CD4-positive, alpha-beta T cell treated with Interleukin-12 subunit alpha and Interleukin-12 subunit beta, for 1 hour (primary cell): Measurements from ENCODE around the gene CTNNBL1.
"Not testable (repeated sequence)": the region's sequence is repeated elsewhere in the genome, so short reads cannot be mapped to it uniquely, and the experiment has no call there.

Experiments
- DNase-seq: peaks from one replicate; pipeline ENCODE4 v3.0.0-alpha.2; 2020

Gene CTNNBL1

DNA sequence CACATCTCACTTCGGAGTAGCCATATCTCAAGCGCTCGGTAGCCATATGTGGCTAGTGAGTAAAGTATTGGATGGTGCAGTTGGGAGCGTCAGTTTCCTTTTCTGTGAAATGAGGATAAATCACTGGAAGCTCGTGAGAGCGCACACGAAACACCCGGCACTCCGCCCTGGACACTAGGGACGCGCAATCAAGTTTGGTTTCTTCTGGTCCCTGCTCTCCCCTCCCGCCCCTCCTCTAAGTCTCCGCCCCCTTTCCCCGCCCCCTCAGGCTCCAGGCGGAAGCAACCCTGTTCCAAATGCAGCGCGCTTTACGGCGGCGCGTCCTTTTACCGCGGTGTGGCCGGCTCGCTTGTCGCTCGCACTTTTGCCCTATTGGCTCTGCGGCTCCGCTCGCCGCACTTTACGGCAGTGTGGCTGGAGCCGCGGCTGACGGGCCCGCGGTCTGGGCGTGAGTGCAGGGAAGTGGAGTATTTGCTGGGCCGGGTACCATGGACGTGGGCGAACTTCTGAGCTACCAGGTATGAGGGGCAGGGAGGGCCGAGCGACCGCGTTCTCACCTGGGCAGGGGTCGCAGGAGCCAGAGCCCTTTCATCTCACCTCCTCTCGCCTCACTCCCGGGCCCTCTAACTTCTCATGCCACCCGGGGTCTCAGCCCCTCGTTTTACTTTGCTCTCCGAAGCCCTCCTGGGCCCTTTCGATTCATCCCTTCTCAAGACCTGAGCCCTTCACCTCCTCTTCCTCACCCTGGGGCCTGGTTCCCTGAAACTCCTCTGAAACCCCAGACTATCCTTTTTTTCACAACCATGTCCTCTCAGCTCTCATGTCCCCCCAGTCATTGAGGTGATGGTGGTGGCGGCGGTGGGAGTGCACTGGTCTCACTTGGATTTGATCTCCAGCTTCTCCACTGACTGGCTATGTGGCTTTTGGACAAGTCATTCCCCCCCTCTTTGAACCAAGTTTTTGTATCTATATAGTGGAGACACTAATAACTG, at the start of gene CTNNBL1:
Gene CTNNBL1, plus strand, starts transcription at position 396 of the 992 bp plus-strand sequence. Its CDS starts 93 bp downstream, at position 489.
- DNase-seq: peak; percentile 96

- DNase-seq: no peak
These were observed 49.2 kb upstream of the CTNNBL1 start for GRCh38 chr20:37644605-37645004.

- no peak for DNase-seq
These were observed 45.9 kb upstream of the CTNNBL1 start for GRCh38 chr20:37647946-37648345.

DNA sequence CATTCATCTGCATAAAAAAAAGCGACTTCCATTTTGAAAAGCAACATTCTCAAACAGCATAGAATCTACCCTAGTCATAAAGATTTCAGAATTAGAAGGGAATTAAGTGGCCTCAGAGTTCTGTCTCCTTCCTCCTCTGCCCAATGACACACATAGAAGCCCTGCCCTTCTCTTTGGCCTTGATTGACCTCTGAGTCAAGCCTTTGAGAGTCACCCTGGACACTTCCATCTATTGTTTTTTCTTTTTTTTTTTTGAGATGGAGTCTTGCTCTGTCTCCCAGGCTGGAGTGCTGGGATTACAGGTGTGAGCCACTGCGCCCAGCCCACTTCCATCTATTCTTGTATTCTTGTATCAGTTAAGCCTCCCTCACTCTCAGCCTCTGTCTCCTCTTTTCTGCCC, 44.8 kb upstream of the CTNNBL1 start:
- DNase-seq: no peak

DNA sequence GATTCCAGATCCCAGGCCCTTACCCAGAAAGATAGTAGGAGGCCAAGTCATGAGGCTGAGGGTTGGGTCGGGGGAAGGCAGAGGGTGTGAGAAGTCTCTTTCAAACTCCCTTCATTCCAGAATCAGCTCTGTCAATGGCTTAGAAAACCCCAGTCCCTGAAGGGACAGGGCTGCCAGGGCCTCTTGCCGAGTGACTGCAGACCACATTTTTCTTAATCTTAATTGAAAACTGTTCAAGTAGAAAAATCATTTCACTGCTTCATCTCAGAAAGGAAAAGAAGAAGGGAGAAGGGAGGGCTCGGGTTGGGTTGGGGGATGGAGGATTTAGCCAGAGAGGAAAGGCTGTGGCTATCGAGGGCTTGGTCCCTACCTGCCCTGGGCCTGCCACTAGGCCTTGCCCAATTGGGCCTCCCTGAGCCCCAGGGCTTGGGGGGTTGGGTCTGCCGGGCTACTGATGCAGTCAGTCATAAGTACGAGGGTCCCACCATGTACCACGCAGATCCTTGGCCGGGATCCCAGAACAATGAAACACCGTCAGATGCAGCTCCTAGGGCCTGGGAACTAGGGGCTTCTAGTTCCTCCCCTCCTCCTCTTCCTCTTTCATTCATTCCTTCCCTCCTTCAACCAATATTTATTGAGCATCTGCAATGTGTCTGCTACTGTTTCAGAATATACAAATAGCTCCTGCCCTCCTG, 44.0 kb upstream of the CTNNBL1 start:
- no peak for DNase-seq

GRCh38 chr20:37650661-37651060, 43.2 kb upstream of the CTNNBL1 start:
- DNase-seq: no peak

- DNase-seq: peak; percentile 20
These were observed 41.9 kb upstream of the CTNNBL1 start for GRCh38 chr20:37651932-37652331.

DNA sequence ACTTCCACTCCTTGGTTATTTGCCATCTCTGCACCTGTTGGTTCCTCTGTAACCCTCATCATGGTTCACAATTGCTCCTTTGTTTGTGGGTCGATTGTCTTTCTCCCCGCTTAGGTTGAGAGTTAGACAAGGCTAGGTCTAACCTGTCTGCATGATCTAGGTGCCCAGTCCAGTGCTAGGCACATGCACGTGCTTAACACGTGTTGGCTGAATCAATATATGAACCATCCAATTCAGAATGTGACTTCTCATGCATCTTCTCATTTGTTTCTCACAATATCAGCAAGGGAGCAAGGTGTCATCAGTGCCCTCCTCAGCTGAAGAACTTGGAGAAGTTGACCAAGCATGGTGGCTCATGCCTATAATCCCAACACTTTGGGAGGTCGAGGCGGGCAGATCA, 36.9 kb upstream of the CTNNBL1 start:
- DNase-seq: no peak

GRCh38 chr20:37657924-37658804, 35.7 kb upstream of the CTNNBL1 start:
- DNase-seq: no peak

DNA sequence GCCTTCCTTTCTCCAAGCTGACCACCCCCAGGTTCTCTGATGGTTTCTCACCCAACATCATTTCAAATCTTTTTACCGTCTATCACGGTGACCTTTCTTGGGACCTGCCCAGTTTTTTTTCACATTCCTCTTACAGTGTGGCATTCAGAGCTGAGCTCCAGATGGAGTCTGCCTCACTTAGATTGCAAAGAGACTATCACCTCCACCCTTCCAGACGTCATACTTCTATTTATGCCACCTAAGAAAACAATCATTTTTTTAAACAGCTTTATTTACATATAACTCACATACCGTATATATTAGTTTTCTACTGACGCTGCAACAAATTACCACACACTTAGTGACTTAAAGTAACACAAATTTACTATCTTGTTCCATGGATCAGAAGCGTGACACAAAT, 32.3 kb upstream of the CTNNBL1 start:
- no peak for DNase-seq

GRCh38 chr20:37662308-37662707, 31.5 kb upstream of the CTNNBL1 start:
- no peak for DNase-seq

DNA sequence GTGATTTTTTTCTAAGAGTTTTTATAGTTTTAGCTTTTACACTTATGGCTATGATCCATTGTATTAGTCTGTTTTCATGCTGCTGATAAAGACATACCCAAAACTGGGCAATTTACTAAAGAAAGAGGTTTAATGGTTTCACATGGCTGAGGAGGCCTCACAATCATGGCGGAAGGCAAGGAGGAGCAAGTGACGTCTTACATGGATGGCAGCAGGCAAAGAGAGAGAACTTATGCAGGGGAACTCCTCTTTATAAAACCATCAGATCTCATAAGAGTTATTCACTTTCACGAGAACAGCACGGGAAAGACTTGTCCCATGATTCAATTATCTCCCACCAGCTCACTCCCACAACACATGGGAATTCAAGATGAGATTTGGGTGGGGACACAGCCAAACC, 29.2 kb upstream of the CTNNBL1 start:
- DNase-seq: not testable (repeated sequence)

DNA sequence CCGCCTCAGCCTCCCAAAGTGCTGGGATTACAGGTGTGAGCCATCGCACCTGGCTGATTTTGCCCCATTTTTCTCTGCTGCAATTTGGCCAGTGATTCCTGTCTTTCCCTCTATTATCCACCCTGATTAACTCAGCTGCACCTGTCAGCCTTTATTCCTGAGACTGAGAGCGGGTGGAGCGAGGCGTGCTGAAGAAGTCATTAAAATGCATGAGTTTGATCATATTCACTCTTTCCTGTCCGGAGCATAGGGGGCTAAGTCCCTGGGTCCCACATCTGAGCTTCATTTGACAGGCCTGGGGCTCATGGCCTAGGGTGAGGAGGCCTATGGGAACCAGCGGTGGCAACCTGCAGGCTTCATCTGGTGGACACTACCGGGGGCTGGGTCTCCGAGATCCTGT, 25.7 kb upstream of the CTNNBL1 start:
- no peak for DNase-seq

GRCh38 chr20:37669062-37669772, 24.6 kb upstream of the CTNNBL1 start:
- no peak for DNase-seq

GRCh38 chr20:37669773-37670236, 24.0 kb upstream of the CTNNBL1 start:
- no peak for DNase-seq

GRCh38 chr20:37670351-37670791, 23.5 kb upstream of the CTNNBL1 start:
- DNase-seq: no peak

DNA sequence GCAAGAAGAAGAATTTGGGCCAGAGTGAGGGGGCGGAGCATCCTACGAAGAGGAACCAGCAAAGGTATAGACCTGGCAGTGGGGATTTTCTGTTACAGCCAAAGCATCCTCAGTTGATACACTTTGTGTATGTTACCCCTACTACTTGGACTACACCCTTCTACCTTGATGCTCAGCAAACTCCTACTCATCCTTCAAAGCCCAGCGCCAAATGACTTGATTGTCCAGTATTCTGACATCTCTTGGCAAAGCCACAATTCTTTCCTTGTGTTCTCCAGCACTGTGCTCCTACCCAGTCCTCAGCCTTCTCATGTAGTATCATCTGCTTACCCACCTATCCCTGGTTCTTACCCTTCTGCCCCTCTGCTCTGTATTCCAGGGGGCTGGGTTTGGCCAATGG, 21.7 kb upstream of the CTNNBL1 start:
- no peak for DNase-seq

- no peak for DNase-seq
These were observed 20.4 kb upstream of the CTNNBL1 start for GRCh38 chr20:37673444-37673843.

DNA sequence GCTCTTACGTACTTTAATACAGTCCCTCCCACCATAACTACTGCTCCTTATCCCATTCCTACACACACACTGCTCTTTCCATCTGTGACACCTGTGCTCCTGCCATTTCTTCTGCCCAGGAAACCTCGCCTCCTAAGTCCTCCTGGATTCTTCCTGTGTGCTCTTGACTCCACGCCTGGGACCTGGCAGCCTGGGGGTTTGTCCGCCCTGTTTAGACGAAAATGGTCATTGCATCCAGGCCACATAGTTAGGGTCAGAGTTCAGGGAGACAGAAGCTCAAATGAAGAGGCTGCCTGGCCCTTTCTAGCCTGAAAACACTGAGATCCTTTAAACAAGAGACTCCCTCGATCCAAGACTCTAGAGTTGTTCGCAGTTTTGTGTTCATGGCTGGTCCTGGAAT, 17.4 kb upstream of the CTNNBL1 start:
- DNase-seq: no peak

DNA sequence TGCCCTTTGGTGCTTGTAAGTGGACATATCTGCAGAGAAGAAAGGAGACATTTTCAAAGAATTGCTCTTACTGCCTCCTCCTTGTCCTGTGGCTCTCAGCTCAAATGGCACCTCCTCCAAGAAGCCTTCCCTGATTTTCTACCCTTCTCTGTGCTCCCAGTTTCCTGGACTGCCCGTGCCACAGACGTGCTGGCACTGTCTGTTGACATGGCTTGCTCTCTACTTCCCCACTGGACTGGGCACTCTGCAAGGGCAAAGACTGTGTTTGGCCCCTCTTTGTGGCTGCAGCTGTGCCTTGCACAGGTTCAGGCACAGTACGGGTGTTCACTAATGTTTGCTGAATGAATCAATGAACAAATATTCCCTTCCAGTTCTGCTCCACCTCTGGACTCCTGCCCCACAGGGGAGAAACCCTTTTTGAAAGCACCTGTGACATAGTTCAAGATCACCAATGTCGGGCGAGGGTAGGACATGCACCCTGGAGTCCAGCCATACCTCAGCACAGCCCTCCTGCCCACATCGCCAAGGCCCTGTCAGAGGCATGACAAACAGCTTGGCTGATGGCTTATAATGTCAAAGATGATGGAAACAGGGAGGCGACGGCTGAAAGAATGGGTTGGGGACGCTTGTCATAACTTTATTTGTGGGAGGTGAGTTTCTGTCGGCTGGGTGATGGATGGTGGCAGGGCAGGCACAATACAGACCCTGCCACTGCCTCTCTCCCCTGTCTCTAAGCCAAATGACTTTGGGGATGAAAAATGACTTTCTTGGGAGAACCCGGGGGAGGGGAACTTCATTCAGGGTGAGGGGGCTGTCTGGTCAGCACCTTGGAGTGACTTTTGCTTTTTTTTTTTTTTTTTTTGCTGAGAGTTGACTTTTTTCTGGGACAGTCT, 15.6 kb upstream of the CTNNBL1 start:
- no peak for DNase-seq

GRCh38 chr20:37679751-37680150, 14.1 kb upstream of the CTNNBL1 start:
- DNase-seq: not testable (repeated sequence)
